Fibroblast of peridontal ligament (primary cell): ENCODE data around the gene SFMBT1.

Experiments used
- DNase-seq: peaks from one replicate; pipeline ENCODE4 v3.0.0-alpha.2; 2010; ENCODE audit errors: extremely low read depth

Gene SFMBT1

DNA sequence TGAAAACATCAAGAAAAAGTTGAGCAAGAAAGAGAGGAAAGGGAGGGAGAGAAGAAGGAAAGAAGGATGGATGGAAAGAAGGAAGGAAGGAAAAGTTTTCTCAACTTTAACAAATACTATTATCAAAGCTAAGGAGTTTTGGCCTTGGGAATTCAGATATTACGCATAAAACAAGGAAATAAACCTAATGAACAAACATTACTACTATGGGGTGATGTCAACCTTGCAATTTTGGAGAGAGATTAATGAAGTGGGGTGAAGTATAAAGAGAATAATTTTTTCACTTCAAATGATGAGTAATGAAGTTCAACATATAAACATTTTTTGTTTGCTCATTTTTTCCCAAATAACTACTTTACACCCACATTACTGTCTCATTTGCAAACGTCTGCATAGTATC, 55.2 kb downstream of the SFMBT1 start:
- DNase-seq: no peak

DNA sequence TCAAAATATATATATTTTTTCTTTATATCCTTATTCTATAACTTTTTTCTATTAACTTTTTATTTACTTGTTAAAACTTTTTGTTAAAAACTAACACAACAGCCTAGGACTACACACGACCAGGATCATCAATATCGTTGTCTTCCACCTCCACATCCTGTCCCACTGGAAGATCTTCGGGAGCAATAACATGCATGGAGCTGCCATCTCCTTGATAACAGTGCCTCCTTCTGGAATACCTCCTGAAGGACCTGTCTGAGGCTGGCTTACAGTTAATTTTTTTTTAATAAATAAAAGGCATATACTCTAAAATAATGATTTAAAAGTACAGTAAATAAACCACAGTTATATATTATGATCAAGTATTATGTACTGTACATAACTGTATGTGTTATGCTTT, 58.9 kb downstream of the SFMBT1 start:
- DNase-seq: peak; percentile 34

DNA sequence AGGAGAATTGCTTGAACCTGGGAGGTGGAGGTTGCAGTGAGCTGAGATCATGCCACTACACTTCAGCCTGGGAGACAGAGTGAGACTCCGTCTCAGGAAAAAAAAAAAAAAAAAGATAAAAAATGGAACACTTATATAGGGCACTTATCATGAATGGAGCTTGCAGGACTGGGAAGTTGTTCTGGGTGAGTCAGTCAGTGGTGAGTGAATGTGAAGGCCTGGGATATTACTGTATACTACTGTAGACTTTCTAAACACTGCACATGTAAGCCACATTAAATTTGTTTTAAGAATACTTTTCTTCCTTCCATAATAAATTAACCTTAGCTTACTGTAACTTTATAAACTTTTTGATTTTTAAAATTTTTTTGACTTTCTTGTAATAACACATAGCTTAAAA, 59.8 kb downstream of the SFMBT1 start:
- peak; percentile 37 for DNase-seq

DNA sequence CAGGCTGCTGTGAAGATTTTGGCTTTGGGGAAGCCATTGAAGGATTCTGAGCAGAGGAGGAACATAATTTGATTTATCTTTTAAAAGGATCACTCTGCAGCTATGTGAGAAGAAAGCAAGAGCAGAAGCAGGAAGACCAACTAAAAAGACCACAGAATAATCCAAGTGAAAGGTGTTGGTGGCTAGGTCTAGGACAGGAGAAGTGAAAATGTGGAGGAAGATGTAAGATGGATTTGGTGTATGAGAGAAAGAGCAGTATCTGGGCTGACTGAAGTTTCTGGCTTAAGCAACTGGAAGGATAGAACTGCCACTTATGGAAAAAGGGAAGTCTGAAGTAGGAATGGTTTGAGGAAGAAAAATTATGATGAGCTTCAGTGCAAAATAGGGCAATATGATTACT, 62.0 kb downstream of the SFMBT1 start:
- DNase-seq: no peak

DNA sequence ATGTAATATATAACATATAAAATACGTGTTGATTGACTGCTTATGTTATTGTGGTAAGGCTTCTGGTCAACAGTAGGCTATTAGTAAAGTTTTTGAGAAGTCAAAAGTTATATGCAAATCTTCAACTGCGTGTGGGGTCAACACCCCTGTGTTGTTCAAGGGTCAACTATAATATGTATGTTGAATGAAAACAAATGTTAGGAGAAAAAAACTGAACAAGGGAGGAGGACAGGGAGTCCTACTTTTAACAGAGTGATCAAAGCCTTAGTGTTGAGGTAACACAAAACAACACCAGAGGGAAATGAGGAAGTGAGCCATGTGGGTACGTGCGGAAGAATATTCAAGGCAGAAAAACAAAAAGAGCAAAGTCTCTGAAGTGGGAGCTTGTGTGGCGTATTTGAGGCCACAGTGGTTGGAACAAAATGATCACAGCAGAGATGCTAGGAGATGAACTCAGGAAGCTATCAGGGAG, 62.5 kb downstream of the SFMBT1 start:
- no peak for DNase-seq

GRCh38 chr3:52982839-52983238, 63.0 kb downstream of the SFMBT1 start:
- no peak for DNase-seq

DNA sequence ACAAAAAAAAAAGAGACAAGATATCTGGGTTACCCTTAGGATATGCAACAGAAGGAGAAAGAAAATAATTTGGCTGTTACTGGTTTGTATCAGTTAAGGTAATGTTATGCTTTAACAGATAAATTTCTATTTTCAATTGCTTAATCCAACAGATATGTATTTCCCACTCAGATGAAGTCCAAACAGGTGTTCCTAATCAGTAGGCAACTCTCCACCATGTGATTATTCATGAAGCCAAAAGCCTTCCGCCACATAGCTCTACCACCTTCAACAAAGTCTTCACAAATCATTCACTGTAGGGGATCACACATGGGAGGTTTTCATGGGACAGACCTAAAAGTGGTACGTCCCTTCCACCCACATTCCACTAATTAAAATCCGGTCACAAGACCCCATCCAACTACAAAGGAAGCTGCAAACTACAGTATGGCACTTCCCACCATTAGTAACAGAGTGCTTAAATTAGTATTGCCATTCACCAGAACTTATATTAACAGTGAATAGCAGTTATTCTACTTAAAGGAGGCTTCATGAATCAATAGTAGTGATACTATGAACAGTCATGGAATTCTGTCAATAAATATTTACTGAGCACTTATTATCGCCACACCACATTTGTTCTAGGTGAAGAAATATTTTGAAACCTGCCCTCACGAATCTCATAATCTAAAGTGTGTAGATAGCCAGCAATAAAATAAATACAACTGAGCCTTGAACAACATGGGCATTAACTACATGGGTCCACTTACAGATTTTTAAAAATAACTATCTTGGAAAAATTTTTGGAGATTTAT, 66.5 kb downstream of the SFMBT1 start:
- DNase-seq: no peak

- peak; percentile 11 for DNase-seq
These were observed 67.6 kb downstream of the SFMBT1 start for GRCh38 chr3:52978109-52978754.

GRCh38 chr3:52973806-52974205, 72.1 kb downstream of the SFMBT1 start:
- peak; percentile 64 for DNase-seq

- no peak for DNase-seq
These were observed 74.0 kb downstream of the SFMBT1 start for GRCh38 chr3:52971895-52972294.

- no peak for DNase-seq
These were observed 78.5 kb downstream of the SFMBT1 start for GRCh38 chr3:52967398-52967797.

DNA sequence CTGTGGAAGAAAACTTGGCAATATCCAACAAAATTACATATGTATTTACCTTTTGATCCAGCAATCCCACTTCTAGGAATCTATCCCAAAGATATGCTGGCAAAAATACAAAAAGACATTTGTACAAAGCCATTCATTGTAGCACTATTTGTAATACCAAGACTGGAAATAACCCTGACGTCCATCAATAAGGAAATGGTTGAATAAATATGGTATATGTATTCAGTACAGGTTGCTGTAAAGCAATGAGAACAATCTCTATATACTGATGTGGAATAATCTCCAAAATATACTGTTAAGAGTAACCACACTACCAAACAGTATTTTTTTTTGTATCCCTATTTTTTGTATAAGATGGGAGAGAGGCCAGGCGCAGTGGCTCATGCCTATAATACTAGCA, 83.7 kb downstream of the SFMBT1 start:
- DNase-seq: no peak

DNA sequence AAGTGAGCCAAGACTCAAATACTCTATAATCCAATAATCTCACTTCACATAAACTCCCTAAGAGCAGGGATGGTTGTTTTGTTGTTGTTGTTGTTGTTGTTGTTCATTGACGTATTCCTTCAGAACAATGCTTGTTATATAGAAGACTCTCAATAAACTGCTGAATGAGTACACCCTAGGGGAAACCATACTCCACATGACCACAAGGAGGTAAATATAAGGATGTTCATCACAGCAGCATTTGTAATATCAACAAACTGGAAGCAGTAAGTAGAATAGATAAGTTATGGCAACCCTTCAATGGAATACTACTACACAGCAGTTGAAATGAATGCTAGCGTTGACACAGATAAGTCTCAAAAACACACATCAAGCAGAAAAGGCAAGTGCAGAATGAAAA, 86.1 kb downstream of the SFMBT1 start:
- DNase-seq: no peak

GRCh38 chr3:52939600-52939999, 106.3 kb downstream of the SFMBT1 start:
- peak; percentile 2 for DNase-seq

DNA sequence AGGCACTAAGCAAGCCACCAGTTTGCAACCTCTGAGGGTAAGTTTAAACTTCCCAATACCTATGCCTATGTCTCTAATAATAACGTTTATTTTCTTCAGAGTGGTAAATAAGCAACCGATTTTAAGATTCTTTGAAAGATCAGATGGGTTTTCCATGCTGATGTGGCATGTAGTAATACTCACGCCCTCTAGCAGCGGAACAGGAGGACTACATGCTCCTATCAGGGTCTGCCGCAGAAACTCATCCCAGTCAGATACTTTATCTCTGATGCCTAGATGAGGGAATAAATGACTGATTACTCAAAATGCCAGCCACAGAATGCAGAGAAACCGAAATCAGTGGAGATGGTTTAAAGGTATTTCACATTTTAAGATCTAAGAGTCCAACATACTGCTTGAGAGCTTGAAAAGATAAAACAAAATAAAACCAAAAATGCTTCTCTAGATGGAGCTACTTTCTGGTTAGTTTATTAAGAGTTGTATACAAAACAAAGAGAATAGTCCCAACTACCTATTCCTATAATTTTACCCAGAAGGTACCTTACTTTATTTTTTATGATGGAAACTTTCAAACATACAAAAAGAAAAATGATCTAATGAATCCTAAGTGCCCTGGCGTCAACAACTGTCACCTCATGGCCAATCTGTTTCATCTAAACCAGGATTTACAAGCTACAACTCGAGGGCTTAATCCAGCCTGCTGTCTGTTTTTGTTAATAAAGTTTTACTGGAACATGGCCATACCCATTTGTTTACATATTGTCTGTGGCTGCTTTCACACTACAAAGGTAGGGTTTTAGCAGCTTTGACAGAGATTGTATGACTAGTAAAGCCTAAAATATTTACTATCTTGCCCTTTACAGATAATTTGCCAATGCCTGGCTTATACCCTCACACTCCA, 111.0 kb downstream of the SFMBT1 start:
- DNase-seq: peak; percentile 73

DNA sequence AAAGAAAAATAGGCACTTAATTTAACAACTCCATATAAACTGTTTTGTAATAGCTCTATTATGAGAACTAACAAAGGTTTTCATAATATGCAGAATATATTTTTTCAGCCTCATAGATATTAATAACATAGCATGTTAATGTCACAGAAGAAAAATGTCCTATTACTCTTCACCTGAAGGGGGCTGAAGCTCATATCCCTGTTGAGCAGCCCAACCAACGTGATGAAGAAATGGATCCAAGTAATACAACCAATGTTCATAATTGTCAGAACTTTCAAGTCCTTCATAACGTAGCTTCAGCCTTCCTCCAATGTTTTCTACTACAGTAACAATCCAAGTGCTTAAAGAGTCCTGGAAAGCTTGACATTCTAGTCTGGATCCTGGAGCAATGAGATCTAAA, 114.0 kb downstream of the SFMBT1 start:
- DNase-seq: no peak

GRCh38 chr3:52931328-52931727, 114.5 kb downstream of the SFMBT1 start:
- DNase-seq: no peak

- no peak for DNase-seq
These were observed 115.1 kb downstream of the SFMBT1 start for GRCh38 chr3:52930748-52931147.

- no peak for DNase-seq
These were observed 119.3 kb downstream of the SFMBT1 start for GRCh38 chr3:52926554-52926953.

DNA sequence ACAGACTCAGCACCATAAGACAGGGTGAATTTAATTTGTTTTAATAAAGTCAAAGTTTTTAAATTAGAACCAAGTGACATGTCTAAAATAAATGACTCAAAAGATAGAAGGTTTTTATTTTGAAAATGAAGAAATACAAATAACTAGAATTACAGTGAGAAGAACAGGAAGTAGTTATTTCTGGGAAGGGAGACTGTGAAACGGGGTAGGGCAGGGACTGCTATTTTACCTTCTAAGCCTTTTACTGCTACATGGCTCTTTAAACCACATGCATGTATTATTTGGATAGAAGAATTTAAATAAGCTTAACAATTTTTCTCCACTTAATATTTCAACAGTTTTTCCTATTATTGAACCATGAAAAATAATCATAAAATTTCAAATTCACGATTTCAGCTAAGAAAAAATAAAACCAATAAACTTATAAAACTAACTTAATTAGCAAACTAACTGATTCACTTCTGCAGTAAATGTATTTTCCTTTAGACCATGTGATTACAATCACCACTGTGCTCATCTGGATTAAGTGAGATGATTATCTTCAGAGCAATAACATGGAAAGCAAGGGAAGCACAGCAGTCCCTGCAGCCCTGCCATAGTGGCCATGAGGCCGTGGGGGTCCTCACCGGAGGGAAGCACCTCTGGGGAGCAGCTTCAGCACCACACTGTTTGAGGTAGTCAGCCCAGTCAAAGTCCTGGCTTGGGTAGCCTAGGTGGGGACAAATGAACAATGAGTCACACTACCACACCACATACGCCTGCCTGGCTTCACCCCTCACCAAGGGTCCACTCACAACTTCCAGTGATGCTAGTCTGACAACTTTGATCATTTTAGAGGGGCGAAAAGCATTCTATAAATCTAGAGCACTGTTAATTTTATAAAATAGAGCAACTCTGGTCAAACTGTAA, 120.2 kb downstream of the SFMBT1 start:
- no peak for DNase-seq

DNA sequence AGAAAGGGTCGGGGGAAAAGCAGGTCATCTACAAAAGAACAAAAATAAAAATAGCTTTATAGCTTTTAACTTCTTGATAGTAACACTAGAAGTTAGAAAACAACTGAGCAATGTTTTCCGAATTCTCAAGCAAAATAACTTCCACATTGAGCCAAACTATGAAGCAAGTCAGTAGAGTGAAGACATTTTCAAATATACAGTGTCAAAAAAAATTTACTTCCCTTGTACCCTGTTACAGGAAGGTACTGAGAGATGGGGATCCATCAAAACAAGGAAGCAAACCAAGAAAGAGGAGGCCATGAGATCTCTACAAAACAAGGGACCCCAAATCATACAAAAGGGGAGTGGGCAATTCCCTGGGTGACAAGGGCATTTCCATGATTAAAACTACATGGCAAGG, 121.9 kb downstream of the SFMBT1 start:
- DNase-seq: no peak
